CD14-positive monocyte (primary cell): Measurements from ENCODE around the gene CFAP20DC. TPM values are rescaled to one million over a fixed set of nuclear protein-coding genes. Genes with fewer than 3 reads are reported as not detected.

Experiments used
- DNase-seq, 3 donors: peaks; one replicate each; pipeline ENCODE4 v3.0.0-alpha.2; 2011 to 2022
- H2AFZ ChIP-seq: 2 replicates; pipeline ENCODE4 v1.6.0; 2012; ENCODE audit warnings: mild to moderate bottlenecking, low read depth, low read length, inconsistent platforms; ENCODE audit not compliant: insufficient read depth, poor library complexity, severe bottlenecking
- H3K27ac ChIP-seq, 2 donors: 1 replicate in 1 of 2; 2 replicates in 1 of 2; pipeline ENCODE4 v1.5.1; 2012 to 2013; ENCODE audit warnings: low read length in 2 of 2, control low read depth in 1 of 2, inconsistent platforms in 1 of 2, low read depth in 1 of 2, mild to moderate bottlenecking in 1 of 2
- H3K27me3 ChIP-seq, 2 donors: one replicate each; pipeline versions ENCODE4 v1.6.0 to v1.6.1; 2011 to 2013; ENCODE audit warnings: low read length in 2 of 2; ENCODE audit not compliant: control insufficient read depth in 2 of 2, insufficient read depth in 2 of 2
- H3K36me3 ChIP-seq, 2 donors: replicated peaks in 1 of 2; 1 replicate in 1 of 2; 2 replicates in 1 of 2; pipeline versions ENCODE4 v1.5.1 to v1.6.1; 2012 to 2013; ENCODE audit warnings: low read length in 2 of 2, control low read depth in 1 of 2, inconsistent platforms in 1 of 2, mild to moderate bottlenecking in 1 of 2; ENCODE audit not compliant: insufficient read depth in 2 of 2, control insufficient read depth in 1 of 2
- H3K4me1 ChIP-seq, 2 donors: 1 replicate in 1 of 2; 2 replicates in 1 of 2; pipeline versions ENCODE4 v1.5.1 to v1.6.1; 2012 to 2013; ENCODE audit warnings: low read length in 2 of 2, control low read depth in 1 of 2, inconsistent platforms in 1 of 2, mild to moderate bottlenecking in 1 of 2, moderate library complexity in 1 of 2; ENCODE audit not compliant: insufficient read depth in 2 of 2, control insufficient read depth in 1 of 2
- H3K4me2 ChIP-seq: replicated peaks from 2 replicates; pipeline ENCODE3; 2012; ENCODE audit warnings: low read length, moderate library complexity, mild to moderate bottlenecking; ENCODE audit not compliant: poor library complexity, severe bottlenecking; ENCODE audit errors: extremely low read depth
- H3K4me3 ChIP-seq, 3 experiments: fragments of 200-600 bp in 1 of 3; sonication (generic) in 1 of 3; replicated peaks in 1 of 3; 1 replicate in 2 of 3; 2 replicates in 1 of 3; pipeline ENCODE4 v1.5.1; 2011 to 2013; ENCODE audit warnings: low read length in 3 of 3, mild to moderate bottlenecking in 3 of 3, control low read depth in 2 of 3, low read depth in 2 of 3, inconsistent platforms in 1 of 3, moderate library complexity in 1 of 3
- H3K79me2 ChIP-seq: 2 replicates; pipeline ENCODE4 v1.6.0; 2012; ENCODE audit warnings: mild to moderate bottlenecking, control low read depth, inconsistent platforms, low read length, moderate library complexity; ENCODE audit not compliant: insufficient read depth
- H3K9ac ChIP-seq: 2 replicates; pipeline ENCODE4 v1.6.0; 2017; ENCODE audit warnings: low read length, mild to moderate bottlenecking; ENCODE audit not compliant: insufficient read depth, poor library complexity, severe bottlenecking
- H3K9me3 ChIP-seq, 2 donors: replicated peaks in 1 of 2; 1 replicate in 1 of 2; 2 replicates in 1 of 2; pipeline versions ENCODE4 v1.5.1 to v1.6.1; 2012 to 2013; ENCODE audit warnings: low read length in 2 of 2, control low read depth in 1 of 2; ENCODE audit not compliant: control insufficient read depth in 1 of 2, insufficient read depth in 1 of 2
- H4K20me1 ChIP-seq: 2 replicates; pipeline ENCODE4 v1.6.0; 2012; ENCODE audit warnings: mild to moderate bottlenecking, low read length, control low read depth, moderate library complexity; ENCODE audit not compliant: insufficient read depth
- H3K27ac Mint-ChIP-seq, 7 donors: one replicate each; pipeline ENCODE4 v1.8.0; 2020; ENCODE audit warnings: mild to moderate bottlenecking in 7 of 7, mixed read lengths in 7 of 7, moderate library complexity in 6 of 7, inconsistent platforms in 2 of 7
- H3K27me3 Mint-ChIP-seq, 3 donors: one replicate each; pipeline ENCODE4 v1.8.0; 2021 to 2022; ENCODE audit warnings: low read depth in 3 of 3, mild to moderate bottlenecking in 3 of 3, mixed read lengths in 3 of 3, moderate library complexity in 3 of 3, inconsistent platforms in 1 of 3
- H3K36me3 Mint-ChIP-seq, 2 donors: one replicate each; pipeline ENCODE4 v1.8.0; 2020; ENCODE audit warnings: mixed read lengths in 2 of 2, inconsistent platforms in 1 of 2, mild to moderate bottlenecking in 1 of 2
- H3K4me1 Mint-ChIP-seq: one replicate; pipeline ENCODE4 v1.8.0; 2020; ENCODE audit warnings: mild to moderate bottlenecking, mixed read lengths
- H3K4me3 Mint-ChIP-seq, 2 donors: one replicate each; pipeline ENCODE4 v1.8.0; 2020; ENCODE audit warnings: mild to moderate bottlenecking in 2 of 2, mixed read lengths in 2 of 2, moderate library complexity in 1 of 2
- H3K9me3 Mint-ChIP-seq, 7 donors: one replicate each; pipeline ENCODE4 v1.8.0; 2020 to 2022; ENCODE audit warnings: mixed read lengths in 7 of 7, mild to moderate bottlenecking in 6 of 7, moderate library complexity in 6 of 7, inconsistent platforms in 2 of 7
- CTCF ChIP-seq: fragments of 200-600 bp; IDR thresholded peaks from one replicate; pipeline ENCODE4 v1.8.0; 2022; ENCODE audit warnings: antibody characterized with exemption, mild to moderate bottlenecking
- WGBS: methylation state at CpG from one replicate; pipeline ENCODE4 v1.1.5; 2013; ENCODE audit warnings: missing lambda C conversion rate; ENCODE audit not compliant: insufficient coverage; 5-methylcytosine and 5-hydroxymethylcytosine counted together
- intact Hi-C, 2 donors: fragments of 100-400 bp; cut with micrococcal nuclease; formaldehyde crosslinking; loops; one replicate each; pipeline versions ENCODE4 v1.15.0 to v1.15.1; 2023
- polyA plus RNA-seq, 3 donors: library from polyadenylated mRNA; depleted of rRNA in 1 of 3; unstranded in 2 of 3; stranded (reverse) in 1 of 3; fragments of 300-500 nt in 2 of 3; fragments of >200 nt in 1 of 3; fragmentation: Illumina TruSeq in 2 of 3; gene quantifications; 1 replicate in 2 of 3; 2 replicates in 1 of 3; pipeline ENCODE4 v1.2.3, GENCODE V29; 2012 to 2021

The CFAP20DC gene
- polyA plus RNA-seq, 3 donors: not detected

DNA sequence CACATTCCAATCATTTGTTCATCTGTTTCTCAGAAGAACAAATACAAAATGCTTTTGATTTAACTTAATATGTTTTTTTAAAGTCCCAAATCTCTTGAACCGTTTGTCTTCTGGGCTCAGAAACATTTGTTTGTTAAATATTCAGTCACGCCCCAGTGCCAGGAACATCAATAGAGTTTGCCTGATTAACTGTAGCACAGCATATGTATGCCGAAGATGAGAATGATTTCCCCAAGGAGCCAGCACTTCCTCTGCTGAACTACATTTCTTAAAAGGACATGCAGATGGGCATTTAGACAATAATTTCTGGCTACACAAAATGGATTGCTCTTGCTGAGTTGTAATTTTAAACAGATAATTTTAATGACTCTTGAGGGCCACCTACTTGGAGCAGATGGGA, 191.7 kb downstream of the CFAP20DC start:
- intact Hi-C loops: no loop called here
- WGBS: 96% methylated on average over 3 of the region's 3 CpGs
- Histone ChIP-seq H3K36me3 (no peaks in the 10 kb centered on the region), H3K9ac (no peak overlapping the region), H3K27me3 (no peaks in the 10 kb centered on the region), H3K79me2 (no peaks in the 10 kb centered on the region), H3K4me3 (no peak overlapping the region), H3K27ac (no peak overlapping the region), H3K4me2 (no peak overlapping the region), H3K4me1 (no peaks in the 10 kb centered on the region), H4K20me1 (no peaks in the 10 kb centered on the region), H3K9me3 (no peaks in the 10 kb centered on the region), H2AFZ (no peak overlapping the region)
- H3K4me1 Mint-ChIP-seq: no peaks in the 10 kb centered on the region
- no peaks in the 10 kb centered on the region for H3K36me3 Mint-ChIP-seq
- H3K9me3 Mint-ChIP-seq: peaks cover 0 to 2% (median 0%) of the 10 kb centered on the region in 7 donors
- no peak for TF ChIP-seq CTCF
- no peak overlapping the region for H3K4me3 Mint-ChIP-seq
- H3K27me3 Mint-ChIP-seq: no peaks in the 10 kb centered on the region
- no peak overlapping the region for H3K27ac Mint-ChIP-seq
- DNase-seq: no peak

DNA sequence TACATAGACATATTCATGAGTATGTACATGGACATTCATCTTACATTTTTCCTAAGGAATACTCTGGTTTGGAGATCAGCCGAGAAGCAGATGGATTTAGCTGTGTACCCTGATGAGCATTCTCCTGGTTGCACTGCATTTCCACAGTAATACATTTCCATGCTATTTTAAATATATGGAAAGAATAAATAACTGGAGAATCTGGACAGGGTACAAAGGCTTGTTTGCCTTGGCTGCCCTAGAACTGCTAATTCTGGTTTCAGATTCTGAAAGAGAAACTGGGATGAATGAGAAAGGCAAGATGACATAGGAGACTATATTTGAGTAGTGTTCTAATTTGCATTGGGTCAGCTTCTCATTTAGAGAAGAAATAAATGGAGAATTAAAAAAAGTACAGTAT, 192.4 kb downstream of the CFAP20DC start:
- H3K4me3 ChIP-seq: no peak overlapping the region
- no peak overlapping the region for H2AFZ ChIP-seq
- no peak overlapping the region for H3K9ac ChIP-seq
- H3K27ac ChIP-seq: no peak overlapping the region
- H3K9me3 Mint-ChIP-seq: peaks cover 0 to 4% (median 0%) of the 10 kb centered on the region in 7 donors
- intact Hi-C loops: no loop called here
- DNase-seq: no peak
- no peaks in the 10 kb centered on the region for H3K79me2 ChIP-seq
- H3K4me2 ChIP-seq: no peak overlapping the region
- H3K36me3 Mint-ChIP-seq: no peaks in the 10 kb centered on the region
- no peaks in the 10 kb centered on the region for H3K4me1 Mint-ChIP-seq
- H4K20me1 ChIP-seq: no peaks in the 10 kb centered on the region
- no peak for TF ChIP-seq CTCF
- H3K9me3 ChIP-seq: no peaks in the 10 kb centered on the region
- no CpG with 5 or more reads among the region's 1 CpG for WGBS
- no peaks in the 10 kb centered on the region for H3K27me3 Mint-ChIP-seq
- no peaks in the 10 kb centered on the region for H3K4me1 ChIP-seq
- no peaks in the 10 kb centered on the region for H3K27me3 ChIP-seq
- no peak overlapping the region for H3K27ac Mint-ChIP-seq
- no peaks in the 10 kb centered on the region for H3K36me3 ChIP-seq
- H3K4me3 Mint-ChIP-seq: no peak overlapping the region
